Bronchial epithelial cell (primary cell): ENCODE results near the gene TTC9B. TPM values are rescaled to one million over a fixed set of nuclear protein-coding genes. Genes with fewer than 3 reads are reported as not detected.

Source experiments
- DNase-seq: peaks from one replicate; pipeline ENCODE4 v3.0.0-alpha.2; 2010; ENCODE audit warnings: low read depth
- FAIRE-seq: peaks from 2 replicates; lab custom pipeline; 2011; peaks lifted over from hg19 to GRCh38; lab: Jason Lieb, UNC
- H3K27me3 ChIP-seq: 2 replicates; pipeline ENCODE4 v1.5.1; 2011; ENCODE audit warnings: low read length; ENCODE audit not compliant: control insufficient read depth, insufficient read depth
- H3K36me3 ChIP-seq: 2 replicates; pipeline ENCODE4 v1.5.1; 2011; ENCODE audit warnings: low read length; ENCODE audit not compliant: control insufficient read depth, insufficient read depth
- H3K4me3 ChIP-seq: 2 replicates; pipeline ENCODE4 v1.5.1; 2011; ENCODE audit warnings: mild to moderate bottlenecking, low read depth, low read length, control low read depth
- CTCF ChIP-seq: IDR thresholded peaks from 2 replicates; pipeline ENCODE4 v1.5.1; 2011; ENCODE audit warnings: mild to moderate bottlenecking, moderate library complexity, low read length, control low read depth, inconsistent platforms; ENCODE audit not compliant: insufficient read depth, severe bottlenecking
- total RNA-seq: library from RNA; depleted of rRNA; stranded (reverse); fragments of >200 nt; gene quantifications from 2 replicates; pipeline ENCODE4 v1.2.1, GENCODE V29; 2014

TTC9B gene
- total RNA-seq, 1 donor from 2014 or later, result not detected

- Histone ChIP-seq H3K36me3 (peaks cover 12% of the 10 kb centered on the region), H3K4me3 (no peak overlapping the region), H3K27me3 (no peaks in the 10 kb centered on the region)
- no peak for FAIRE-seq
- no peak for TF ChIP-seq CTCF
- no peak for DNase-seq
These were observed 12.9 kb upstream of the TTC9B start for GRCh38 chr19:40231057-40231456.

- H3K4me3 ChIP-seq, result no peak overlapping the region
- DNase-seq, result no peak
- H3K27me3 ChIP-seq, result no peaks in the 10 kb centered on the region
- no peak for TF ChIP-seq CTCF
- no peak for FAIRE-seq
- peaks cover 4% of the 10 kb centered on the region for H3K36me3 ChIP-seq
These were observed 11.8 kb upstream of the TTC9B start for GRCh38 chr19:40229926-40230417.

- Histone ChIP-seq H3K27me3 (no peaks in the 10 kb centered on the region), H3K36me3 (peaks cover 3% of the 10 kb centered on the region), H3K4me3 (no peak overlapping the region)
- FAIRE-seq (no peak), DNase-seq (peak; percentile 54)
- no peak for TF ChIP-seq CTCF
These were observed 11.3 kb upstream of the TTC9B start for GRCh38 chr19:40229484-40229883.

GRCh38 chr19:40228863-40229262 is 10.7 kb upstream of the TTC9B start:
- H3K36me3 ChIP-seq, result no peaks in the 10 kb centered on the region
- no peak for FAIRE-seq
- no peak for TF ChIP-seq CTCF

GRCh38 chr19:40228346-40228745 is 10.2 kb upstream of the TTC9B start:
- H3K27me3 ChIP-seq, result no peaks in the 10 kb centered on the region
- no peak overlapping the region for H3K4me3 ChIP-seq
- TF ChIP-seq CTCF, result no peak
- DNase-seq, result no peak
- no peaks in the 10 kb centered on the region for H3K36me3 ChIP-seq
- no peak for FAIRE-seq

More at GRCh38 chr19:40228863-40229262, 10.7 kb upstream of the TTC9B start:
- no peaks in the 10 kb centered on the region for H3K27me3 ChIP-seq
- no peak overlapping the region for H3K4me3 ChIP-seq
- no peak for DNase-seq
